ENCODE data around the gene CD300E.
"Not testable (repeated sequence)": the region's sequence is repeated elsewhere in the genome, so short reads cannot be mapped to it uniquely, and the experiment has no call there.

Gene CD300E

DNA sequence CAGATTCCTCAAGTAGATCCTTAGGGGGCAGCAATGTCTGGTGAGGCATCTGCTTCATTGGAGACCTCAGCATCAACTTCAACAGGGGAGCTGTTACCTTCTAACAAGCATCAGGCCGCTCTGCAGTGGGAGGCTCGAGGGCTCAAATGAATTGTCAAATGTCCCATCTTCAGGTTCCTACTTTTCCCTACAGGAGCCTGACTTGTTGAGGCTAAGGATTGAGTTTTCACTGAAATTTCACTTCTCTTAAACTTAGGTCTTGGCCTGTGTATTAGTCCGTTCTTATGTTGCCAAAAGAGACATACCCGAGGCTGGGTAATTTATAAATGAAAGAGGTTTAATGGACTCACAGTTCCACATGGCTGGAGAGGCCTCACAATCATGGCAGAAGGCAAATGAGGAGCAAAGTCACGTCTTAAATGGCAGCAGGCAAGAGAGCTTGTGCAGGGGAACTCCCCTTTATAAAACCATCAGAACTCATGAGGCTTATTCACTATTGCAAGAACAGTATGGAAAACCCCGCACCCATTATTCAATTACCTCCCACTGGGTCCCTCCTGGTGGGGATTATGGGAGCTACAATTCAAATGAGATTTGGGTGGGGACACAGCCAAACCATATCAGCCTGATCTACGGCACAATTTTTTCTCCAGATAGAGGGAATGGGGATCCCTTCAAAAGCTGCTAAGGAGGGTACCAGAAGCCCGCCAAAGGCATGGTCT, 26.3 kb downstream of the CD300E start:
- DNase-seq = no peak

DNA sequence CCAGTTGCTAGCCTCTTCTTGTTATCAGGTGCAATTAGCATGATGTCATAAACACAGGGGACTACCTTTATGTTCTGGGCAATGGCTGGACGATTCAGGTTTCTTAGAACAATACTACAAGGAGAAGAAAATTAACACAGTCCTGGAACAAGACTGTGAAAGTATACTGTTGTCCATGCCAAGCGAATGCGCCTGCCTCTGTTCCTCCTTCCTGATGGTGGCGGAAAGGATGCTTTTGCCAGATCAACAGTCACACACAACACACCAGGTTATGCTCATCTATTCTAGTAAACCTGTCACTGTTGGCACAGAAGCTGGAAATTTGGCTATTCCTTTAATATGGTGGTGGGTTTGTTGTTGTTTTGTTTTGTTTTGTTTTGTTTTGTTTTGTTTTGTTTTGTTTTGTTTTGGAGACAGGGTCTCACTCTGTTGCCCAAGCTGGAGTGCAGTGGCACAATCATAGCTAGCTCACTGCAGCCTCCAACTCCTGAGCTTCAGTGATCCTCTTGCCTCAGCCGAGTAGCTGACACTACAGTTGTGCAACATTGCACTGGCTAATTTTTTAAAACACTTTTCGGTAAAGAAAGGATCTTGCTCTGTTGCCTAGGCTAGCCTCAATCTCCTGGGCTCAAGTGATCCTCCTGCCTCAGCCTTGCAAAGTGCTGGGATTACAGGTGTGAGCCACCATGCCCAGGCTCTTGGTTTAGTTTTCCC, 28.3 kb downstream of the CD300E start:
- no peak for DNase-seq

DNA sequence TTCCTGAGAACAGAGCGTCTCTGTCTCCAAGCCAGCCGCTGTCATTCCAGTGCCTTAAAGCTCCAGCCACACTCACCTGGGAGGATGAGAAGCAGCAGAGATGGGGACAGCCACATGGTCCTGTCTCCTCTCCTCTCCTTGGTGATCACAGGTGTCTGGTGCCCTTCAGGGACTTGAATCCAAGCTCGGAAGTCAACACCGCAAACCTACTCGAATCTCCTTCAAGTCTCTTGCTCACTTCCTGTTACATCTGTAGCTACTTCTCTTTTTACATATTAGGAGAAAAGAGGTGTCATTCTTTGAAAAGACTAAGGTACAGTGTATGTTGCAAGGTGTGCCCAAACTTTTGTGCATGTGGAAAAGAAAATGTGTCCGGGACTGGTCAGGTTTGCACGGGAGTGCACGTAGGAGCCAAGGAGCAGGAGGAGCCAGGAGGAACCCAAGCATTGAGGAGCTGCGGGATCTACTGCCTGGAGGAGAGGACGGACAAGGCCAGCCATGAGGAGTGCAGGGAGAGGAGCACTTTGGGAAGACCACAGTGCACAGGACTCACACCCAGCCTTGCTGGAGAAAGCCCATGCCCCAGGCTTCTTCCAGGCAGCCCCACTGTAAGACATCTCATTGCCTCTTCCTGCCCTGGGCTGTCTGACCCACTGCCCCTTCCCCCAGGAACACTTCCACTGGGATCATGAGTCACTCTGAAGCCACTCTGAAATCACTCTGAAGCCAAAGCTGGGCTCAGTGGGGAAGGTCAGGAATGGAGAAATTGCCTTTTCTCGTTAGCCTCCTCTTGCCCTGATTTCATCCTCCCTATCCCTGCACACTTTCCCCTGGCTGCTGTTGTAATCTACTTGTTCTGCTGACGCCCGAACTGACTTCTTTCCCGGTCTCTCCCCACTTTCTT, 31.2 kb downstream of the CD300E start, which contains the start of gene CD300LD:
Gene CD300LD, minus strand, starts transcription at position 197 of the 904 bp plus-strand sequence. Its CDS starts 81 bp downstream, at position 116.
- DNase-seq = no peak

DNA sequence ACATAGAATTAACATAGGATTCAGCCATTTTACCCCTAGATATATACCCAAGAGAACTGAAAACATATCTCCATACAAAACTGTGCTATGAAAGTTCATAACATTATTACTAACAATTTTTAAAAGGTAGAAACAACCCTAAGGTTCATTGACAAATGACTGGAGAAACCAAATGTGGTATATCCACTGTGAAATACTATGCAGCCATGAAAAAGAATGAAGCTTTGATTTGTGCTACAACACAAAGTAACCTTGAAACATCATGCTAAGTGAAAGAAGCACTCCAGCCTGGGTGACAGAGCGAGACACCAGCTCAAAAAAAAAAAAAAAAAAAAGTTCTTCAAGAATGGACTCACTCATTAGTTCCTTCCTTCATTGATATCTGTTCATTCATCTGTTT, 32.0 kb downstream of the CD300E start:
- DNase-seq = no peak

DNA sequence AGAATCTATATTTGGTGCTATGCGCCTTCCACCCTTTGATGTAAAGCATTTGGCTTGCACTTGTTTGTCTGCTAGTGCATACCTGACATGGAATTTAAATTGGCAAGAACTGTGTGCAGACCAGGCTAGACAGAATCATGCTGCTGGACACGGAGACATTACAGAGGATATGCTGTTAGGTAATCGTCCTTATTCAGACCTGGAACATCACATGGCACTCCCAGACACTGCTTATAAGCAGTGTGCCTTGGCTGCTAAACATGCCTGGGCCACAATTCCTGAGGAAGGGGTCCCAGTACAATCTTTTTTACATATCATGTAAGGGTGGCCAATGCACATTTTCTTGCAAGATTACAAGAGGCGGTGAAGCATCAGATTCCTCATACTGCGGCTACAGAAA, 37.8 kb downstream of the CD300E start:
- no peak for DNase-seq

DNA sequence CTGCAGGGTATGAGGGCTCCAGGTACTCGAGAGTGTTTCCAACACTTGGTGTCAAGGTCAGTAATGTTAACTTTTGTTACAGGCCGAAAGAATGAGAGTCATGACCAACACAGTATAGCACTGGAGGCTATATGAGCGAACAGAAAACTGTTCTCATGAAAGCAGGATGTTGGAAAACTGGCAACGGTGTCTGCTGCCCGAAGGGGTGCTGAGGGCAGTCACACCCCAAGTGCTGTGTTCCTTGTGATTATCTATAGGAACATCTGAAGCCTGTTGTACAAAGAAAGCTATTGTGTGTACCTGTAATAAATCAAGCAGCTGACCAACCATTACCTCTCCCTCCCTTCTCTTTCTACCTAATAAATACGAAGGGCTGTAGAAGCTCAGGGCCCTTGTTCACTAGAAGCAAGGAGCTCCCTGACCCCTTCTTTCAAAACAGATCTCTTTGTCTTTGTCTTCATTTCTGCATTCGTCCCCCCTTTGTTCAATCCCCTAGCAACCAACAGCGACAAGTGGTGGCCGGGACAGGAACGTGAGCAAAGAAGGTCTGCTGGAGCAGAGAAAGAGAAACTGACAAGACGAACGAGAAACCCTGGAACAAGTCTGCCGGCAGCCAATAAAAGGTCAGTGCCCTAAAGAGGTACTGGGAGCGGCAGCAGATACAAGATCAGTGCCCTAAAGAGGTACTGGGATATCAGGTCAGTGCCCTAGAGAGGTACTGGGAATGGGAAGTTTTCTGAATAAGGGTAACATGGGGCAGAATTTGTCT, 39.1 kb downstream of the CD300E start:
- no peak for DNase-seq

DNA sequence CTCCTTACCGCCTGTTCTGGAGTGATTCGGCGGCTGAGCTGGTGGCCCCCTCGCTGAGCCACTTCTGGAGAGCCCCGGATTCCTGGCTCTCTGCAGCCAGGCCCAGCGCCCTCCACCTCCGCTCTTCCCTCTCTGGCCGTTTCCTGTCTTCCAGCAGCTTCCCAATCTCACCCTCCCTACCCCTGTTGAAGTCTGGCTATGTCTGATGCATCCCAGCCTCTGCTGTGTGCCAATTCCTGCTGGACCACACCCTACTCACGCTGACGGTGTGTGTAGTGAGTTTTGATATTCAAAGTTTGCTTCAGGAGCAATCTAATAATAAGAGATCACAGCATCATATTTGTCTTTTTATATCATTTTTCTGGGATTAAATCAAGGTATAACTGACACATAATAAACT, 40.9 kb downstream of the CD300E start:
- DNase-seq = no peak

DNA sequence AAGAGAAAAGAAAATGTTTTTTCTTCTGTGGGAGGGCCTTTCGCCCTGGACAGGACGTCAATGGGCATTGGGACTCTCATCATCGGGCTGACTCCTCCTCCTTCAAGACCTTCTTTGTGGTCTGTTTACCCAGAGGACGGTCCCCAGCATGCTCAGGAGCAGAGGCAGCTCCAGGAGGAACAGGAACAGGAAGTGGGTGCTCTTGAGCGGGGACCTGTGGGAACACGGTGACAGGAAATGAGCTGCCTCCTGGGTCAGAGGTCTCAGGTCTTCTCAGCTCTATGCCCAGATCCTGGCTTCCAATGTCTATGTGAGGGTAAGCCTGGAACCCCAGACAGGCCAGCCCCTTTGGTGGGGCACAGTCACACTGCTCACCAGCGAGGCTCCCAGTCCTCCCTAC, 43.6 kb downstream of the CD300E start:
- no peak for DNase-seq

DNA sequence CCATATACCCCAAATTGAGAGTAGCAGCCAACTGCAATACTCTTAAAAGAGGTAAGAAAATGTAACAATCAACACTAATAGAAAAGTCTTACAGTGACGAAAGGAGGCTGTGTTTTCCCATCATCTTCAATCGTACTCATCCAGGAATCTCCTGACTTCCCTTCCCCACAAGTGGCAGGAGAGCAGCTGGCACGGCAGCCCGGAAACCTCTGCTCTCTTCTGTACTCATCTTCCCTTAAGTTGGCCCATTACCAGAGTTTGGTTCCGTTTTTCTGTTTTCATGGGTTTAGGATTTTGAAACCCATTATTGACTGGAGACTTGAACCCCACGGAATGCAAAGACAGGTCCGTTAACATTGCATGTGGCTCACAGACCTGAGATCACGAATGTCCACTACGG, 44.6 kb downstream of the CD300E start:
- no peak for DNase-seq

DNA sequence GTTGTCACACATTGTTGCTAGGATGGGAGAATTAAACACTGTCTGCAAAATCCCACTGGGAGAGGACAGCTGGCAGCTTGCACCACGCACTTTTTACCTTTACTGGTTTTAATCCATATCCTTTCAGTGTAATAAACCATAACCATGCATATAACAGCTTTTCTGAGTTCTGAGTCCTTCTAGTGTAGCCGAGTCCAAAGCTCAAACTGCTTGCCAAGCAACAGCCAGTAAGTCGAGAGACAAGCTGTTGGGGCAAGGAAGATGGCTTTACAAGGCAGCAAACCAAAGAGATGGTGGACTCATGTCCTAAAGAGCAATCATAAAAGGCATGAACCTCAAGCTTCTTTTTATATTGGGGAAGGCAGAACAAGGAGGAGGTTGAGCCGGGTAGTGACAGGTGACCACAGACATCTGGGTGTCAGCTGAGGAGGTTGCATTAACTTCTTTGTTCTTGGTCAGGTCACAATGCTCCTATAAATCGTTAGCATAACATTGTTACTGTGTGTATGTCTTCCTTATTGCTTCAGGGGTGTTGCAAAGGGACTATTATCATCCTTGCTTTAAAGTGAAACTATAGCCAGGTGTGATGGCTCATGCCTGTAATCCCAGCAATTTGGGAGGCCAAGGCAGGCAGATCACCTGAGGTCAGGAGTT, 48.9 kb downstream of the CD300E start:
- no peak for DNase-seq

DNA sequence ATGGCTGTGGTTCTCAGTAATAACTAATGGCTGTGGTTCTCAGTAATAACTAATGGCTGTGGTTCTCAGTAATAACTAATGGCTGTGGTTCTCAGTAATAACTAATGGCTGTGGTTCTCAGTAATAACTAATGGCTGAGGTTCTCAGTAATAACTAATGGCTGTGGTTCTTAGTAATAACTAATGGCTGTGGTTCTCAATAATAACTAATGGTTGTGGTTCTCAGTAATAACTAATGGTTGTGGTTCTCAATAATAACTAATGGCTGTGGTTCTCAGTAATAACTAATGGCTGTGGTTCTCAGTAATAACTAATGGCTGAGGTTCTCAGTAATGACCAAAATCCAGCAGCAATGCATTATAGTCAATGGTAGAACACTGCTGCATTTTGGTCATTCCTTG, 49.9 kb downstream of the CD300E start:
- DNase-seq = not testable (repeated sequence)

DNA sequence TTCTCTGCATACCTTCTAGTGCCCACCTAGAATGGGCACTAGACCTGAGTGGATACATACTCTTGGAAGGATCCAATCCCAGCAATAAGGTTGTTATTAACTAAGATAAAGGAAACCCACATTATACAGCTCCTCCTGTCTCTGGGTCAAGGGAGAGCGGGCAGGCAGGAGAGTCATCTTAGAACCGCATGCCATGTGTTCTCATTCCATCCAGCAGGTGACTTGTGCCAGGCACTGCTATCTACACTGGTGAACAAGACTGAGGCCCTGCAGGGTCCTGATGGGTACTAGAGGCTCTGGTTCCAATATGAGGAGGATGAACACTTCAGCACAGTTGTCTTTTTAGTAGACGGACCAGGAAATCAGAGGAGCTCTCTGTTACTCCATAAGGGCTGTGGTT, 50.4 kb downstream of the CD300E start:
- DNase-seq = no peak

DNA sequence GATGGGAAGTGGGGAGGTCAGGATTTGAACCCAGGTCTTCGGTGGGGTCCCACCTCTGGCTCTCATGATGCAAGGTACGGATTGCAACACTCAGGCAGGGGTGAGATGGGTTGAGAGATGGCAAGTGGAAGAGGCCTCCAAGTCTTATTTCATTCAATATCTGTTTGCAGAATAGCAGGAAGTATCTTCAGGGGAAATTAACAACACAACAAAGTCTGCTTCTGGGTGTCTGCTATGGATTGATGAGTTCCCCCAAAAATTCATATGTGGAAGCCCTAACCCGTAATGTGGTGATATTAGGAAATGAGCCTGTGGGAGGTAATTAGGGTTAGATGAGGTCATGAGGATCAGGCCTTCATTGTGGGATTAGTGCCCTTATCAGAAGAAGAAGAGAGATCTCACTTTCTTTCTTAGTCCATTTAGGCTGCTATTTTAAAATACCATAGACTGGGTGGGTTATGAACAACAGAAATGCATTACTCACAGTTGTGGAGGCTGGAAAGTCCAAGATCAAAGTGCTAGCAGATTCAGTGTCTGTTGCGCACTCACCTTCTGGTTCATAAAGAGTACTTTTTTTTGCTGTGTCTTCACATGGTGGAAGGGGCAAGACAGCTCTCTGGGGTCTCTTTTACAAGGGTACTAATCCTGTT, 51.8 kb downstream of the CD300E start:
- DNase-seq = no peak

DNA sequence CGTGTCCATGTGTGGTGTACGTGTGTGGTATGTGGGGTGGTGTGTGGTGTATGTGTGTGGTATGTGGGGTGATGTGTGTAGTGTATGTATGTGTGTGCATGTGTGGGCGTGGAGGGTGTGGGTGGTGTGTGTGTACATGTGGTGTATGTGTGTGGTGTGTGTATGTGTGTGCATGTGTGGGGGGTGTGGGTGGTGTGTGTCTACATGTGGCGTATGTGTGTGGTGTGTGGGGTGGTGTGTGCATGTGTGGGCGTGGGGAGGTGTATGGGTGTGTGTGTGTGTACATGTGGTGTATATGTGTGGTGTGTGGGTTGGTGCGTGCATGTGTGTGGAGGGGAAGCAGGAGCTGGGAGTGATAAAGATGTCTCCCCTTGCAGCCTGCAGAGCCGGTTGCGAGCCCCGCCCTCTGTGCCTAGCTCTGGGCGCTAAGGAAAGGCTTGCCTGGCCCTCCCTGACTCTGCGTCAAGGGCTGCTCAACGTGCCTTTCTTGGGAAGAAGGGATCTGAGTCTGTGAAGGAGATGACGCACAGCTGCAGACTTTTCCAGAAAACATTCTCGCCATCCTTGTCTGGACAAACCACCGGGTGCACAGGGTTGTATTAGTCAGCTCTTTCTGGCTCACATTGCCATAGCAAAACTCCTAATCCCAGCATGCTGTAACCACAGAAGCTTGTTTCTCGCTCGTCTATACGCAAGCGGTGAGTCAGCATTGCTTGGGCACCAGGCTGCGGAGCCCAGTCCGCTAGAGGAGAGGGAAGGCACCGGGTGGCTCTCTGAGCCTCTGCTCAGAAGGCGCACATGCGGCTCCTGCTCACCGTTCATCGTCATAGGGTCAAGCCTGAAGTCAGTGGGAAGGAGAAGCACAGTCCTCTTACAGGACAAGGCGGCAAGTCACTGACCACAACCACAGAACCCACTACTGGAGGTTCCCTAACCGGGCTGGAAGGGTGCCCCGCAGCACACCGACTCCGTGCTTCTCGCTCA, 54.2 kb downstream of the CD300E start:
- no peak for DNase-seq

DNA sequence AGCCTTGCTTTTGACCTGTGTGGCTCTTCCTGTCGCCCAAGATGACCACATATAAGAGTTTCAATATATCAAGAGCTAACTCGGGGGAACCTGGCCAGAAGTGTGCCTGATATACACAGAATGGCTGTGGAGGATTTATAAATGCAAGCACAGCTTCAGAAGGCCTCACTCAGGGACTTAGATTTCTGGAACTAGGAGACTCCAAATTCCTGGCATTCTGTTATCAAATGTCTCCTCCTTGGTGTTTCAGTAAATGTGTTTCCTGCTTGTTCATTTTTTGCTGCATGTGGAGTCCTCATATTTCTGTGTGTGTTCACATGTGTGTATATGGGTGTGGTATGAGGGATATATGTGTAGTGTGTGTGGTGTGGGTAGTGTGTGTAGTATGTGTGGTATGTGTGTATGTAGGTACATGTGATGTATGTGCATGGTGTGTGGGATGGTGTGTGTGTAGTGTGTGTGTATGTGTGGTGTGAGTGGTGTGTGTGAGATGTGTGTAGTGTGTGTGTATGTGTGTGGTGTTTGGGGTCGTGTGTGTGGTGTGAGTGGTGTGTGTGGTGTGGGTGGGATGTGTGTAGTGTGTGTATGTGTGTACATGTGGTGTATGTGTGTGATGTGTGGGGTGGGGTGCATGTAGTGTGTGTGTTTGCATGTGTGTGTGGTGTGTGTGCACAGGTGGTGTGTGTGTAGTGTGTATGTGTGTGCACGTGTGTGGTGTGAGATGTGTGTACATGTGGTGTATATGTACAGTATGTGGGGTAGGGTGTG, 55.2 kb downstream of the CD300E start:
- DNase-seq = no peak

DNA sequence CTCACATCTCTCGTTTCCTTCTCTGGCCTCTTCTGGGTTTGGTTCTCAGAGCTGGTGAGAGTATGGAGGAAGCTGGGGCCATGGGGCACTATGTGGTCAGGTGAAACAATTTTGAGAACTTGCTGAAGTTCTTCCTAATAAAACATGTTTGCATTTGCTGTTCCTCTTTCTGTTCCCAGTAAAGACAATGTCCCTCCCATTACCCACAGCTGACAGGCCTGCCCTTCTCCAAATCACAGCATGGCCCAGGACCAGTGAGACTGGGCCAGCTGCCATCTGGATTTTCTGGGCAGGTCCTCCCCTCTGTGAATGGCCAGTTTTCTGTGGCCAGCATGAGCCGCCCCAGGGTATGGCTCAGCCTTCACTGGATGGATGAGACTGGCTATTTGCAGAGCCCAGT, 56.1 kb downstream of the CD300E start, which contains the start of gene CD300H:
Gene CD300H, minus strand, starts transcription at position 113 of the 400 bp plus-strand sequence.
- no peak for DNase-seq

DNA sequence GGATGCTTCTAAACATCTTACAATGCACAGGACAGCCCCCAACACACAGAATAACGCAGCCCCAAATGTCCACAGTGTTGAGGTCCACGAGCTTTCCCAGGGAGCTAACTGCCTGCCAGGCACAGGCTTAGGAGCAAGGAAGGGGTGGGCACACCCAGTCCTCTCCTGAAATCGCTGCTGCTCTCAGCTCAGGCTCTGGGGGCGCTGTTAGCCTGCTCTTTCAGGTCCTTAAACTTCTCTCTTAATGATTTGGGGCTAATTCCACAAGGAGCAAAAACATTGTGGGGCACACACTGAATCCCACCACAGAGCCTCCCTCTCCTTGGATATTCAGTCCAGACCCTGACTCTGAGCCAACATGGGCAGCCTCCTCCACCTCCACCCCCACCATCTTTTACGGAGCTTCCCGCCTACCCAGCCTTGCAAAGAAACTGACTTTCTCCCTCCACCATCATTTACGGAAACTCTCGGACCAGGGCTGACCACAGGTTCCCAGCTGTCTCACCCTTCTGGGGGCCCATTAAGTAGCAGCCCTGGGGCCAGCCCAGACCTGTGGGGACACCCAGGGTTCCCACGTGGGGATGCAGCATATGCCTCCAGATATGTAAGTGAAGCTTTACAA, 57.3 kb downstream of the CD300E start:
- DNase-seq = no peak

DNA sequence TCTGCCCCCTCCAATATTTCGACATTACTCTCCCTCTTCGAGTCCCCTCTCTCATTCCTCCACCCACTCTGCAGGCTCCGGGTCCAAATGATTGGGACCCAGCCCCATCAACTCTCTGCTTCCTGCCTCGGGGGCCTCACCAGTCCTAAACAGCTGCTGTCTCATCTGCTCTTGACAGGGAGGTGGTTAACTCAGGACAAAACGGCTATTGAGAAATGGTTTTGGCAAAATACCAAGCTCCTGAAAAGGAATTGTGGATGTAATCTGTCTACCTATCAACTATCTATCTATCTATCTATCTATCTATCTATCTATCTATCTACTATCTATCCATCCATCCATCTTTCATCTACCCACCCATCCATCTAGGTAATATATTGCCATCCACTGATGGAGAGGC, 58.4 kb downstream of the CD300E start:
- DNase-seq = no peak

DNA sequence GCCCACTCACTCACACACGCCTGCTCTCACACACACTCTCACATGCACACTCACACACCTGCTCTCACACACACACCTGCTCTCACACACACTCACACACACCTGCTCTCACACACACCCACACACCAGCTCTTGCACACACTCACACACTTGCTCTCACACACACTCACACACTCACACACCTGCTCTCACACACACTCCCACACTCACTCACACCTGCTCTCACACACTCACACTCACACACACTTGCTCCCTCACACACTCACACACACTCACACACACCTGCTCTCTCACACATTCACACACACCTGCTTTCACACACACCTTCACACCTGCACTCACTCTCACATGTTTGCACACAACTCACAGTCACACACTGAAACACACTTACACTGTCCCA, 60.2 kb downstream of the CD300E start:
- DNase-seq = no peak

Measured in T1000 (cell line).